NCI-H526 treated with DMSO at 0.1 percent for 48 hours (cell line): Measurements from ENCODE around the gene CAPN15.
"Not testable (repeated sequence)": the region's sequence is repeated elsewhere in the genome, so short reads cannot be mapped to it uniquely, and the experiment has no call there.

Source experiments
- DNase-seq: peaks from one replicate; lab custom pipeline; 2025; lab: John Stamatoyannopoulos, UW

The CAPN15 gene

DNA sequence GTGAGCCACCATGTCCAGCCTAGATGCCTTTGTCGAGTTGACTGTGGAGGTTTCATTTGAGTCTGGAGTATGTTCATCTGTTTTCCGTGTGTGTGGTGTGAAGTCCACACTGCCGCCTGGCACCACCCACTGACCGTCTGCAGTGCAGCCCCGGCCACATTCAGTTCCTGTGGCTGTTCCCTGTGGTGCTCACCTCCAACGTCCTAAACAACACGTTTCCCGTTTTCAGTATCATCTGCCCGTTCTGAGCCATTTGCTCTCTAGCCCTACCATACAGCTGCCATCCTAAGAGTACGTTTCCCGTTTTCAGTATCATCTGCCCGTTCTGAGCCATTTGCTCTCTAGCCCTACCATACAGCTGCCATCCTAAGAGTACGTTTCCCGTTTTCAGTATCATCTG, 20.0 kb upstream of the CAPN15 start:
- not testable (repeated sequence) for DNase-seq

GRCh38 chr16:507996-508395, 19.5 kb upstream of the CAPN15 start:
- no peak for DNase-seq

GRCh38 chr16:508884-509736, 18.4 kb upstream of the CAPN15 start:
- DNase-seq = no peak

- no peak for DNase-seq
These were observed 17.3 kb upstream of the CAPN15 start for GRCh38 chr16:510066-510825.

- no peak for DNase-seq
These were observed 14.7 kb upstream of the CAPN15 start for GRCh38 chr16:512802-513201.

DNA sequence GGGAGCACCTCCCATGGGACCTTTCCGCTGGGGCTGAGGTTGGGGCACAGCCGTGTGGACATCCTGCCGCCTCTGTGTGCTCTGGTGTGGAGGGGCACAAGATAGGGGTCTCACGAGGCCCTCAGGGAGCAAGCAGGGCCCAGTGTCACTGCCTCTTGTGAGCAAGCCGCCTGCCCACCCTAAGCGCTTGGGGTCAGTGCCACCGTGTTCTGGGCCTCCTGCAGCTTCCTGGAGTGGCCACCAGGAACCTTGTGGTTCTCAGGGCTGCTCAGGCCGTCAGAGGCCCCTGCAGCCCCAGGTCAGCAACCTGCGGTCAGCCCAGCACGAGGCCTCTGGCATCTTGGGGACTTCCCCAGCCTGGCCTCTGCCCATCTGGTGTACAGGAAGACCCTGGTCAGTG, 13.6 kb upstream of the CAPN15 start:
- DNase-seq = no peak

- DNase-seq = no peak
These were observed 12.2 kb upstream of the CAPN15 start for GRCh38 chr16:515175-515938.

DNA sequence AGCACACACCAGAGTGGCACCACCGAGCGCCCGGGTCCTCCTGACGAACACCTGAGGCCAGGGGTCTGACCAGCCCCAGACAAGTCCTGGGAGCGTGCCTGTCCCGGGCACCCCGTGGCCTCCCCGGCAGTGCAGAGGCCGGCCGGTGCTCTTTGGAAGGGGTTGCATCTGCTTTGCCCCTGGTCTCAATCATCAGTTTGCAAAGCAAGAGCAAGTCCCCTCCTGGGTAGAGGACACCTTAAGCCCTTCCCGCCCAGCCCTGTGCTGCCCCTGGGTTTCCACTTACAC, 11.6 kb upstream of the CAPN15 start:
- no peak for DNase-seq

GRCh38 chr16:516301-516700, 11.2 kb upstream of the CAPN15 start:
- DNase-seq = no peak

- no peak for DNase-seq
These were observed 8.7 kb upstream of the CAPN15 start for GRCh38 chr16:518858-519257.

DNA sequence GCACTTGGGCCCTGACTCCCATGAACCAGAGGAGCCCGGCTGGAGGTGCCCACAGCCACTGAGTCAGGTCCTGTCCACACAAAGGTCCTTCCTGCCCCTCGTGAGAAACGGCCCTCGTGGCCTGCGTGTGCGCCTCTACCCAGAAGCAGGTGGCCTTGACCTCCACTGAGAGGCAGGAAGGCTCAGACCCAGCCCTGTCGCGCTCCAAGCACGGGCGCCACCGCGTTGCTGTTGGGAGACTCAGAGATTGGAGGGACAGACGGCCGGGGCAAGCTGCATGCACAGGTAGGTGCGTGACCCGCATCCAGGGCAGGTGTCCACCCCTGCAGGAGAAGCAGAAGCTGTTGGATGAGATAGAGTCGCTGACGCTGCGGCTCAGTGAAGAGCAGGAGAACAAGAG, 8.1 kb upstream of the CAPN15 start:
- DNase-seq = no peak

DNA sequence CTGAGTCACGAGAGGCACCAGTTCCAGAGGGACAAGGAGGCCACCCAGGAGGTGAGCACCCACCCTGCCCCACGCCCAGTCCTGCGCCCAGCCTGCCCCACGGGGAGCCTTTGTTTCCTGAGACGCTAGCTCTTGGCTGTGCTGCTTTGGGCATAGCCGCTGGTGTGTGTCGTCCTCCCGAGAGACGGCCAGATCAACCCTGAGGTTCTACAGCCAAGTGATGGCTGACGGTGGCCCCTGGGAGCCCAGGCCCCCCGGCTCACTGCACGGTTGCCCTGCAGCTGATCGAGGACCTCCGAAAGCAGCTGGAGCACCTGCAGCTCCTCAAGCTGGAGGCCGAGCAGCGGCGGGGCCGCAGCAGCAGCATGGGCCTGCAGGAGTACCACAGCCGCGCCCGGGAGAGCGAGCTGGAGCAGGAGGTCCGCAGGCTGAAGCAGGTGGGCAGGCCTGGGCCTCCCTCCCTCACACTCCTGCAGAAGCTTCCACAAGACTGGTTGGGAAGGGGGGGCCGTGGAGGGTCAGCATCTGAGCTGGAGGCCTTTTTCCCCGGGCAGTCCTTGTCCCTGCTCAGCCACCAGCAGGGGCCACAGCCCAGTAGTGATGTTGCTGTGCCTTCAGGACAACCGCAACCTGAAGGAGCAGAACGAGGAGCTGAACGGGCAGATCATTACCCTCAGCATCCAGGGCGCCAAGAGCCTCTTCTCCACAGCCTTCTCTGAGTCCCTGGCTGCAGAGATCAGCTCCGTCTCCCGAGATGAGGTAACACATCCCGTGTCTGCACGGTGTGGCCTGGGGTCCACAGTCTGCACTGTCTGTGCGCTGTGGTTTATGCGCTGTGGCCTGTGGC, 7.4 kb upstream of the CAPN15 start:
- no peak for DNase-seq

DNA sequence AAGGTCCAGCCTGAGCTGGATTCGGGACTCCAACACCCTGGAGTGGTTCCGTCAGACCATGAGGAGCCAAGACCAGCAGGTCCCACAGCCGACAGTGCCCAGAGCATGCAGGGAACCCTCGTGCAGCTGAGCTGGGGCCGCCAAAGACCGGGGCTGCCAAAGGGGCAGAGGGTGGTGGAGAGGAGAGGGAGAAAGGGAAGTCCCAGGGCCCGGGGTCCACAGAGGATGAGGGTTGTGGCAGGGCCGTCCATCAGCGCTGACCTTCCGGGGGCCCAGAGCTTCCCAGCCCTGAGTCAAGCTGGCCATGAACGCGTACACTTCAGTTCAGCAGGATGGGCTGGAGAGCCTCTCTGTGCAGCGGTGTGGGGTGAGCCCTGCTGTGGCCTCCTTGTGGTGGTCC, 6.7 kb upstream of the CAPN15 start:
- no peak for DNase-seq

DNA sequence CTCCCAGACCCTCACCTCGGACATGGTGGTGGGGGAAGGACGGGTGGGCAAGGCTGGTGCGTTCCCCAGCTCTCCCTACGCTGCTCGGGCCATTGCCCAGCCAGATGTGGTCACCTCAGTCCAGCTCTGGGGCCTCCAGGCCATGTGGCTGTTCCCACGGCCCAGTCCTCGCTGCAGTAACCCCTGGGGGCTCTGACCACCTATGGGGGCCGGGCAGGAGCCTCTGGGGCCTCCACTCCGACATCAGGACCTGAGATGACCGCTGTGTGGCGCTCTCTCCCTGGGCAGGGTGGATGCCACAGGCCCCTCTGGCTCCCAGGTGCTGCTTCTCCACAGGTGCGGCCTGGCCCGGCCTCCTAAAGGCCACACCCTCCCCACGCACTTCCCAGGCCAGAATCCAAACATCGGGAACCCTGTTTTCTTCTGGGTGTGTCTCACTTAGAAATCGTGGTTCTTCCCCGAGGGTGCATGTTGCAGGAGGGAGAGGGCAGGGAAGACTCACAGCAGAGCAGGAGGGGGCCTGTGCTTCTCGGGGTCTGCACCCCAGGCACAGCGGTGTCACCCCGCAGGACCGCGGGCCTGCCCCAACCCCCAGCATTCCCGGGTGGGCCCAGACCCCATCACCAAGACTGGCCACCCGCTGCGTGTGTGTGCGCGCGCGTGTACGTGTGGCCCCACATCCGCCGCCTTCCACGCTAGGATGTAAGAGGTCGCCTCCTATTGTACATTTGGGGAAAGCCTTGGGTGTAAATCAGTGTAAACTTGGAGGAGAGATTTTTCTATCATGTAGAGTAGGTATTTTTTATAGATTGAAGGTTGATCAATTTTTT, 5.9 kb upstream of the CAPN15 start:
- DNase-seq = no peak

- DNase-seq = no peak
These were observed 5.0 kb upstream of the CAPN15 start for GRCh38 chr16:522320-523096.

DNA sequence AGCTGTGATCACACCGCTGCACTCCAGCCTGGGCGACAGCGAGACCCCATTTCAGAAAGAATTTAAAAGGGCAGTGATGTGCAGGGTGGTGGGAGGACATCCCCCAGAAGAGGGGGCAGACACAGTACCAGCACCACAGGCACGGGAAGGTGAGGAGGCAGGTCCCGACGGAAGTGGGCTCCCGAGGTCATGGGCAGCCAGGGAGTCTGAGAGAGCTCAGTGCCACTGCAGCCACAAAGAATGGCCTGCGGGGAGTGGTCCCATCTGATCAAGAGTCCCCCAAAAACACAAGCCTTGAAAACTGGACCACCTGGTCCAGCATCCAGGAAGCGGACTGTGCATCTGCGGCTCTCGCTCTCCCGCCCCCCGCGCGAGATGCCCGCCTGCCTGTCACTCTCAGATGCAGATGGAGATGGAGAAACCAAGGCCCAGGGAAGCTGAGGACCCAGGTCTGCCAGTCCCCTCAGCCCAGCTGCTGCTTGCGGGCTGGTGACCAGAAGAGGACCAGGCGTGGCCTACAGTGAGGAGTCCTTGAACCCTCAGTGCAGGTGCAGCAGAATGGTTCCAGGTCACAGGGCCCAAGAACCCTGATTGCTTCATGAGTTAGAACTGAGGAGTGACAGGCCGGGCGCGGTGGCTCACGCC, 4.3 kb upstream of the CAPN15 start:
- DNase-seq = no peak

DNA sequence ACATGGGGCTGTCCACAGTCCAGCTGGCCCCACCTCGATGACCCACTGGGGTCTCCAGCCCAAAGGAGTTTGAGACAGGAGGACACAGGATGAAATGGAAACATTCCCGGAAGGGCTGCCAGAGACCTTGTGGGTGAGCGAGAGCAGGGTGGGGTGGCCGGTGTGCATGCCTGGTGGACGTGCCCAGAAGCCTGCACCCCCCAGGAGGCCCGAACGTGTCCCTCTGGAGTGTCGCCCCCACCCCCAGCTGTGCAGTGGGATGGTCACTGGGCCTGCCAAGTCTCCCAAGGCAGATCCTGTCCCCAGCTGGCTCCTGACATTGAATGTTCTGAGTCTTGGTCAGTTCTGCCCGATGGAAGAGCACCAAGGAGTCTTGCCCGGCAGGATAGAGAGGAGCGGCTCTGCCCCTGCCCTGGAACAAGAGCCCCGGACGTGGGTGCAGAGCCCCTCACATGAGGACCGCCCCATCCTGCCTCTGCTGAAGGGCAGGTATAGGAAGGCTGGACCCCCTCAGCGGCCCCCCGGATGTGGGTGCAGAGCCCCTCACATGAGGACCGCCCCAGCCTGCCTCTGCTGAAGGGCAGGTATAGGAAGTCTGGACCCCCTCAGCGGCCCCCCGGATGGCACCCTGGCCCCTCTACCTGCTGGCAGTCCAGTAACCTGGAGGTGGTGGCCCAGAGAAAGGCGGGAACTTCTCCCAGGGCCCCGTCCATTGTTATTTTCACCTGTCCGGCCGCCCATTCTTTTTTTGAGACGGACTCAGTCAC, 3.1 kb upstream of the CAPN15 start:
- DNase-seq = no peak

DNA sequence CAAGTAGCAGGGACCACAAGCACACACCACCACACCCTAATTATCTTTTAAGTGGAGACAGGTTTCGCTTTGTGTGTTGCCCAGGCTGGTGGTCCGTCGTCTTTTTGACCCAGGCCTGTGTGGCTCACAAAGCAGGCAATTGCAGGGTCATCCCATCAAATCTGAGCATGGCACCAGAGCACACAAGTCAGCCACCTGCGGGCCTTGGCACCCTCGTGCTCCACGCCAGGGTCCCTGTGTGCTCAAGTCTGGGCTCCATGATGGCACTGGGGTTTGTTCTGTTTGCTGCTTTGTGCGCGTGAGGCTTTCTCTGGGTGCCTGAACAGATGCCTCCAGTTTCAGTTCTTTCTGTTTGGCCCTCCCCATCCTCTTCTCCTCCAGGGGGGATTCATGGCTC, 2.4 kb upstream of the CAPN15 start:
- DNase-seq = no peak
